GM21423 (cell line): Measurements from ENCODE around the gene CRAT.

ENCODE experiments used
- ATAC-seq: cut with Tn5 transposase; IDR thresholded peaks from one replicate; pipeline ENCODE4 v1.9.1; 2021; ENCODE audit warnings: mild to moderate bottlenecking, moderate library complexity; ENCODE audit not compliant: unreplicated experiment

The CRAT gene

DNA sequence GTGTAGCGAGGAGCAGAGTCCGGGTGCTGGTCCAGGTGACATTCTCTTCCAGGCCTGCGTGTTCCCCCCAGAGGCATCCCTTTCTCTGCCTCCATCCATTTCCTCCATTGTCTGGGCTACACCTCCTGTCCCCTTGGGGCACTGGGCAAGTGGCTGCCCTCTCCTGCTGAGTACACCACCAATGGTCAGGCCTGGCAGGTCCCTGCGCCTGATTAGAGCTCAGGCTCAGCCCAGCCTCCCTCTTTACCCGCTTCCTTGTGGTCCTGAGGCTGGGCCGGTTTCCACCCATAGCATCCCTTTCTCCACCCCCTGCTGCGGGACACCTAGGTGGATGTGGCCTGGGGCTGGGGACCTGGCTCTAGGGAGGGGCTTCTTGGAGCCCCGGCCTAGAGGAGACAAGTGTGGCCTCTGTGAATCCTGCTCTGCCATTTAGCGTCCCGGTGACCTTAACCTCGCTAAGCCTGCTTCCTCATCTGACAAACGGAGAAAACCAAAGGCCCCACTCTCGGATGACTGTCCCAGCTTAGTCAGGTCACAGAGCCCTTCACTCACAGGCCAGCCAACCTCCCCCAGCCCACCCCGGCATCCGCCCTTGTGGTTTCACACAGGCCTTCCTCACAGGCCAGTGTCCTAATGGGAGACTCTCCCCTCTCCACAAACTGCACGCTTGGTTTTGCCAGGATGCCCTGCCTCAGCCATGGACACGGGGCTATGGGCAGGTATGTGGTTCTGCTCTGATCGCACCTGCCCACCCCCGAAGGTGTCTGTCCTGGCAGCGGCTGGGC, 16.8 kb downstream of the CRAT start:
- ATAC-seq = no peak

- no peak for ATAC-seq
Observed at GRCh38 chr9:129089246-129089645, 21.3 kb downstream of the CRAT start.

GRCh38 chr9:129084087-129084486, 26.5 kb downstream of the CRAT start:
- no peak for ATAC-seq

- ATAC-seq = no peak
Observed at GRCh38 chr9:129081388-129081904, 29.1 kb downstream of the CRAT start.

- ATAC-seq = peak; percentile 92
Observed at GRCh38 chr9:129080601-129081387, 29.8 kb downstream of the CRAT start, which contains the start of gene DOLPP1. Gene DOLPP1 (plus strand): TSS chr9:129081111. CDS start chr9:129081132, 21 bp downstream.

GRCh38 chr9:129080298-129080600, 30.3 kb downstream of the CRAT start:
- ATAC-seq = no peak

DNA sequence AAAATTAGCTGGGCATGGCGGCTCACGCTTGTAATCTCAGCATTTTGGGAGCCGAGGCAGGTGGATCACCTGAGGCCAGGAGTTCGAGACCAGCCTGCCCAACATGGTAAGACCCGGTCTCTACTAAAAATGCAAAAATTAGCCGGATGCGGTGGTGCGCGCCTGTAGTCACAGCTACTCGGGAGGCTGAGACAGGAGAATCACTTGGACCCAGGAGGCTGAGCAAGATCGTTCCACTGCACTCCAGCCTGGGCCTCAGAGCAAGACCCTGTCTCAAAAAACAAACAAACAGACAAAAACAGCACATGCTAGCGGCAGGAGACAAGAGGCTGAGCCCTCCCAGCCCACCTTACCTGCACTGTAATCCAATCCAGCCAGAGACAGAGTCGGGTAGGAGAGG, 30.8 kb downstream of the CRAT start:
- no peak for ATAC-seq

GRCh38 chr9:129078691-129079503, 31.7 kb downstream of the CRAT start:
- ATAC-seq = no peak

DNA sequence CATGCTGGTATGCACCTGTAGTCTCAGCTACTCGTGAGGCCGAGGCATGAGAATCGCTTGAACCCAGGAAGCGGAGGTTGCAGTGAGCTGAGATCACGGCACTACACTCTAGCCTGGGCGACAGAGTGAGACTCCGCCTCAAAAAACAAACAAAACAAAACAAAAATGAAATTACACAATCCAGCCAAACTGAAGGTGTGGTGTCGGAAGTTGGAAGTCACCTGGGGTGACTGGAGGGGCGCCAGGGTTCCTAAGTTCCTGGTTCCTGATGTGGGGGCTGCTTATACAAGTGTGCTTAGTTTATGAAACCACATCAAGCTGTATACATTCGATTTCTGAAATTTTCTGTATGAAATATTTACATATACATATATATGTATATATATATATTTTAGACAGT, 33.4 kb downstream of the CRAT start:
- ATAC-seq = no peak

DNA sequence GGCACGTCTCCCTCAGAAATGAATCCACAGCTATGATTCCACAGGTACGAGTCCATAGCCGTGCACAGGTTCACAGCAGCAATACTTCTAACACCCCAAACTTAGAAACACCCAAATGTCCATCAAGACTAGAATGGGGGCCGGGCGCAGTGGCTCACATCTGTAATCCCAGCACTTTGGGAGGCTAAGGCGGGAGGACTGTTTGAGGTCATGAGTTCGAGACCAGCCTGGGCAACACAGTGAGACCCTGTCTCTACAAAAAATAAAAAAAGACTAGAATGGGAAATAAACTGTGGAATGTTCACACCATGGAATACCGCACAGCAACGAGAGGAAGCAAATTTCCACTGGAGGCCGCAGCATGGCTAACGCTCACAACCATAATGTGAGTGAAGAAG, 34.0 kb downstream of the CRAT start:
- ATAC-seq = no peak

- no peak for ATAC-seq
Observed at GRCh38 chr9:129075996-129076639, 34.5 kb downstream of the CRAT start.

- ATAC-seq = no peak
Observed at GRCh38 chr9:129074106-129074505, 36.5 kb downstream of the CRAT start.

- ATAC-seq = no peak
Observed at GRCh38 chr9:129073404-129073803, 37.2 kb downstream of the CRAT start.

DNA sequence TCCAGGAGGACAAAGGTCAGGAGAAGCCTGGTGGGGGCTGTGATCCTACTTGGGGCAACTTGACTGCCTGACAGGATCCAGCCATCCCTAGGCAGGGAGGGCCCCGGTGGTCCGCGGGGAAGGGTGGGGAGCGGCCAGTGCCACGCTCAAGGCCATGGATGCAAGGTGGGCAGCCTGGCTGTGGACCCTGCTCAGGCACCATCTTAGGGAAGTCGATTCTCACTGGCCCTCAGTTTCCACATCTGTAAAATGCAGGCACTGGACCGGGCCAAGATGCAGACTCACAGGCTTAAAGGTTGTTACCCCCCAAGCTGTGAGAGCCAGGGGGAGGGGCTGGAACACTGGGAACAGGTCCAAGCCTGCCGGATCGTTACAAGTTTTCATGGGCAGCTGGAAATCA, 38.4 kb downstream of the CRAT start:
- no peak for ATAC-seq

- ATAC-seq = no peak
Observed at GRCh38 chr9:129071526-129072126, 39.0 kb downstream of the CRAT start.

GRCh38 chr9:129070696-129071525, 39.7 kb downstream of the CRAT start:
- ATAC-seq = no peak

- ATAC-seq = no peak
Observed at GRCh38 chr9:129069862-129070641, 40.5 kb downstream of the CRAT start.

DNA sequence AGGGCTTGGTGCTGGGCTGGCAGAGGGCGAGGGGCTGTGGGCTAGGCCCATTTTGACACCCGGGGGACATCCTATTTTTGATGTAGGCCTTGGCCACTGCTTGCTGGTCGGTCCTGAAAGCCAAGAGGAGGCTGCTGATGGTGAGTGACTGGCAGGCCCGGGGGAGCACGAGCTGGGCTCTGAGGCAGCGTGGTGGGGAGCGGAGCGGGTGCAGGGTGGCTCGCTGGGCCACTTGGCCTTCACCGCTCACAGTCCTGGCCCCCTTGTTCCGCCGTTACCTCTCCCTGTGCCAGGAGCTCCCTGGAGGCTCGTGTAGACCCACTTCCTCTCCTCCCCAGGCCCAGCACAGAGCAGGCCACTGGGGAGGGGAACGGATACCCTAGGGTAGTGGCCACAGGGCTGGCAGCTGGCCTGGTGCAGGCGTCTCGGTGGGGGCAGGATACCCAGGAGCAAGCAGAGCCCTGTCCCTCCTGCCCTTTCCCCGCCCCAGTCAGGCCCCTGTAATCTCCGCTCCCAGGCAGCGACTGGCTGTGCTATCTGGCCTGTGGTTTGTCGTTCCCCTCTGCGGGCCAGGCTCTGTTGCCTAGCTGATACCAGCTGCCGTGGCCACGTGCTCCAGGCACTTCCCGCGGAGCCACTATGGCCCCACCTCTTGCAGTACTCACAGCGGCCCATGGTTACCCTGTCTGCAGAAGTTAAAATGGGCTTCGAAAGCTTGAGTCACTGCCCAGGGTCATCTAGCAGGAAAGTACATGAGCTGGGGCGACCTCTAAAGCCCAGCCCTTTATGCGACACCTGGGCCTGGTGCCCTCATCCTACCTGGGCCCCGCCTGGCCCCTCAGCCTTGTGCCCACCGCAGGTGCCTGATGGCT, 41.4 kb downstream of the CRAT start:
- peak; percentile 82 for ATAC-seq
